Left lung (tissue), 10 donors: Measurements from ENCODE around the gene GPAT3. TPM values are rescaled to one million over a fixed set of nuclear protein-coding genes. Genes with fewer than 3 reads are reported as not detected.
"Not testable (repeated sequence)": the region's sequence is repeated elsewhere in the genome, so short reads cannot be mapped to it uniquely, and the experiment has no call there.

Source experiments
- ATAC-seq: fragments of 200-7000 bp; cut with Tn5 transposase; one replicate; pipeline ENCODE4 v1.9.1; 2020; ENCODE audit warnings: moderate library complexity
- DNase-seq, 4 donors: peaks; one replicate each; pipeline ENCODE4 v3.0.0-alpha.2; 2013 to 2020
- H3K27ac ChIP-seq, 2 donors: fragments of 200-600 bp; sonication (generic) in 1 of 2; one replicate each; pipeline versions ENCODE4 v1.5.0 to v1.8.0; 2020 to 2021
- H3K27me3 ChIP-seq, 2 donors: fragments of 200-600 bp; sonication (generic) in 1 of 2; one replicate each; pipeline versions ENCODE4 v1.5.0 to v1.8.0; 2020 to 2021
- H3K36me3 ChIP-seq, 2 donors: fragments of 200-600 bp; sonication (generic) in 1 of 2; one replicate each; pipeline versions ENCODE4 v1.5.0 to v1.8.0; 2020 to 2021
- H3K4me1 ChIP-seq, 2 donors: fragments of 200-600 bp; one replicate each; pipeline ENCODE4 v1.8.0; 2021
- H3K4me3 ChIP-seq, 2 donors: fragments of 200-600 bp; sonication (generic) in 1 of 2; one replicate each; pipeline versions ENCODE4 v1.5.0 to v1.8.0; 2020 to 2021; ENCODE audit warnings: mild to moderate bottlenecking in 1 of 2
- H3K9me3 ChIP-seq, 2 donors: fragments of 200-600 bp; sonication (generic) in 1 of 2; one replicate each; pipeline versions ENCODE4 v1.5.0 to v1.8.0; 2020 to 2021
- intact Hi-C, 2 donors: fragments of 100-400 bp; cut with DNase I; formaldehyde crosslinking; loops; one replicate each; pipeline versions ENCODE4 v1.11.2 to v1.14.2; 2022
- polyA plus RNA-seq, 6 donors: library from polyadenylated mRNA; unstranded; fragments of 120-200 nt; gene quantifications; one replicate each; pipeline ENCODE4 v1.2.1, GENCODE V29; 2013; ENCODE audit not compliant: insufficient read length in 6 of 6
- total RNA-seq, 2 donors: library from RNA; stranded (reverse); fragmentation: NEBNext Ultra II Directional; extraction: Animal tissue kit (Norgen Biotek cat#: 25700); gene quantifications; one replicate each; pipeline ENCODE4 v1.2.1, GENCODE V29; 2021
- TF ChIP-seq, protein P1 (sequence below), 2 donors: fragments of 200-600 bp; sonication (generic) in 1 of 2; IDR thresholded peaks; one replicate each; pipeline versions ENCODE4 v1.5.0 to v1.8.0; 2021; ENCODE audit warnings: antibody characterized with exemption in 2 of 2
- donor health status: DM: no; HTN: yes; CAD: no.
- donor health status: DM: no; HTN: no; CAD: no.

Gene GPAT3
- total and polyA plus RNA-seq, 8 donors, result 5.7 to 16.7 (median 14.2) TPM

GRCh38 chr4:83569987-83570386, 34.1 kb downstream of the GPAT3 start:
- Histone ChIP-seq H3K27ac (peak overlapping the region in 1 of 2 donors; percentile 63), H3K4me1 (peaks cover 0 to 27% of the 10 kb centered on the region in 2 donors), H3K27me3 (no peaks in the 10 kb centered on the region), H3K36me3 (no peaks in the 10 kb centered on the region), H3K4me3 (no peak overlapping the region), H3K9me3 (no peaks in the 10 kb centered on the region)
- intact Hi-C loops, result no loop called here
- TF ChIP-seq, protein P1, sequence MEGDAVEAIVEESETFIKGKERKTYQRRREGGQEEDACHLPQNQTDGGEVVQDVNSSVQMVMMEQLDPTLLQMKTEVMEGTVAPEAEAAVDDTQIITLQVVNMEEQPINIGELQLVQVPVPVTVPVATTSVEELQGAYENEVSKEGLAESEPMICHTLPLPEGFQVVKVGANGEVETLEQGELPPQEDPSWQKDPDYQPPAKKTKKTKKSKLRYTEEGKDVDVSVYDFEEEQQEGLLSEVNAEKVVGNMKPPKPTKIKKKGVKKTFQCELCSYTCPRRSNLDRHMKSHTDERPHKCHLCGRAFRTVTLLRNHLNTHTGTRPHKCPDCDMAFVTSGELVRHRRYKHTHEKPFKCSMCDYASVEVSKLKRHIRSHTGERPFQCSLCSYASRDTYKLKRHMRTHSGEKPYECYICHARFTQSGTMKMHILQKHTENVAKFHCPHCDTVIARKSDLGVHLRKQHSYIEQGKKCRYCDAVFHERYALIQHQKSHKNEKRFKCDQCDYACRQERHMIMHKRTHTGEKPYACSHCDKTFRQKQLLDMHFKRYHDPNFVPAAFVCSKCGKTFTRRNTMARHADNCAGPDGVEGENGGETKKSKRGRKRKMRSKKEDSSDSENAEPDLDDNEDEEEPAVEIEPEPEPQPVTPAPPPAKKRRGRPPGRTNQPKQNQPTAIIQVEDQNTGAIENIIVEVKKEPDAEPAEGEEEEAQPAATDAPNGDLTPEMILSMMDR (IDR thresholded peaks at IDR 0.05), result no peak
- ATAC-seq (peak; percentile 66), DNase-seq (no peak)

- Histone ChIP-seq H3K4me3 (no peak overlapping the region), H3K27ac (no peak overlapping the region), H3K36me3 (no peaks in the 10 kb centered on the region), H3K9me3 (no peaks in the 10 kb centered on the region), H3K27me3 (no peaks in the 10 kb centered on the region), H3K4me1 (peaks cover 0 to 24% of the 10 kb centered on the region in 2 donors)
- DNase-seq (no peak), ATAC-seq (no peak)
- TF ChIP-seq, protein P1 (IDR thresholded peaks at IDR 0.05), result no peak
- intact Hi-C loops, result no loop called here
These were observed 36.9 kb downstream of the GPAT3 start for GRCh38 chr4:83572848-83573247.

DNA sequence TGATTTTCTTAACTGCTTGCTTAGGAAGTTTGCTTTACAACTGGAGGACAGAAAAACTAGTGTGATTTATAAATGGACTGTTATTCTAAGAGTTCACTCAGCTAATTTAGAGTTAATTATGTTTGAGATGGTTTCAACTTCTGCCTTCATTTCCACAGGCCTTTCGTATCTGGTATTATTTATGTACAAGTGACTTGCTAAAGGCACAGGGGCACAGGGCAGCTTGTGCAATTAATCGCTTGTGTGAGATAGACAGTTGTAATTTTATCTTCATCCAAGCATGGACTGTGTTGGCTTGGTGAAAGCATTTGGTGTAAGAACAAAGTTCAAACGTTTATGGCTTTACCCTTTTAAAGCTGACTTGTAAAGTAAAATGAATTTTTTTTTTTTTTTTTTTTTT, 38.3 kb downstream of the GPAT3 start:
- H3K27ac ChIP-seq, result no peak overlapping the region
- TF ChIP-seq, protein P1 (IDR thresholded peaks at IDR 0.05), result no peak
- ATAC-seq, result no peak
- H3K9me3 ChIP-seq, result no peaks in the 10 kb centered on the region
- peak in 2 of 4 donors; percentile 59 to 74 for DNase-seq
- no peak overlapping the region for H3K4me3 ChIP-seq
- peaks cover 0 to 18% of the 10 kb centered on the region in 2 donors for H3K4me1 ChIP-seq
- intact Hi-C loops, result no loop called here
- no peaks in the 10 kb centered on the region for H3K27me3 ChIP-seq
- no peaks in the 10 kb centered on the region for H3K36me3 ChIP-seq

DNA sequence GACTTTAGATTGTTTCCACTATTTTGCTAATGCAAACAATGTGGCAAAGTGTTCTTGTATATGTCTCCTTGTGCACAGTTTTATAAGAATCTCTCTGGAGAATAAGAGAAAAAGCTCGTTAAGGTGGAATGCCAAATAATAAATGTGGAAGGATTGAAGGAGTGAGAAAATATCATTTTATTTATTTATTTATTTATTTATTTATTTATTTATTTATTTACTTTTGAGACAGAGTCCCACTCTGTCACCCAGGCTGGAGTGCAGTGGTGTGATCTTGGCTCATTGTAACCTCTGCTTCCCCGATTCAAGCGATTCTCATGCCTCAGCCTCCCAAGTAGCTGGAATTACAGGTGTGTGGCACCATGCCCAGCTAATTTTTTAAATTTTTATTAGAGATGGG, 40.3 kb downstream of the GPAT3 start:
- H3K9me3 ChIP-seq, intact Hi-C loops: not testable (repeated sequence)

DNA sequence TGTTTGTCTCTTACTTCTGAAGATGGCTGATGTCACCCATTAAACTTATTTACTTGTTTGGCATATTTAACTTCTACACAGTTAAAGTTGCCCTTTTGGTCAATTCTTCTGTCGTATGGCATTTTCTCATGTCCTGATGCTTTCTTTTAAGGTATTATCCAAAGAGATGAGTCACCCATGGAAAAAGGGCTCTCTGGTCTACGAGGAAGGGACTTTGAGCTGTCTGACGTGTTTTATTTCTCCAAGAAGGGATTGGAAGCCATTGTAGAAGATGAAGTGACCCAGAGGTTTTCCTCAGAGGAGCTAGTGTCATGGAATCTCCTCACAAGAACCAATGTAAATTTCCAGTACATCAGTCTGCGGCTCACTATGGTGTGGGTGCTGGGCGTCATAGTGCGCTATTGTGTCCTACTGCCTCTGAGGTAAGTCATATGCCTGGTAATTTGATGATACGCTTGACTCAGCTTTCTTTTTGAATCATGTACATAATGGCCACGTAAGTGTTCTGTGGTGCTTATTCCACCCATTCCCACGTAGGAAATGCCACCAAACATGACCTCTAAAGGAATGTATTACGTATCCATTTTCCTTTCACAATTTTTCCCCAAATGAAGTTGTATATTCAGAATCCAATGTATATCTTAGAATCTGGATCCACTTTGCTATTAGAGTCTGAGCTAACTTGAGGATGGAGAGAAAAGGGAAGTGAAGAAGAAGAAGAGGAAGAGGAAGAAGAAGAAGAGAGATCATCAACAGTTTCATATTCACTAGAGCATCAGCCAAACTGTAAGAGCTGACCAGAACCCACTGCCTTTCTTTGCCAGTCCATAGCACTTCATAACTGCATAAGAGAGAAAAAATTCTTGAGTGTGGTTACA, 45.7 kb downstream of the GPAT3 start:
- intact Hi-C loops, result no loop called here
- Histone ChIP-seq H3K4me1 (peaks cover 7 to 12% of the 10 kb centered on the region in 2 donors), H3K27ac (no peak overlapping the region), H3K9me3 (no peaks in the 10 kb centered on the region), H3K4me3 (no peak overlapping the region), H3K27me3 (no peaks in the 10 kb centered on the region), H3K36me3 (no peaks in the 10 kb centered on the region)
- no peak for DNase-seq
- peak; percentile 17 for ATAC-seq
- TF ChIP-seq, protein P1 (IDR thresholded peaks at IDR 0.05), result no peak

More for the DNA sequence above, 40.3 kb downstream of the GPAT3 start:
- not testable (repeated sequence) for ATAC-seq, H3K27me3 ChIP-seq, H3K4me1 ChIP-seq, DNase-seq, H3K36me3 ChIP-seq, H3K4me3 ChIP-seq, H3K27ac ChIP-seq
